ENCODE data around the gene ABCC6.
"Not testable (repeated sequence)": the region's sequence is repeated elsewhere in the genome, so short reads cannot be mapped to it uniquely, and the experiment has no call there.

The ABCC6 gene

DNA sequence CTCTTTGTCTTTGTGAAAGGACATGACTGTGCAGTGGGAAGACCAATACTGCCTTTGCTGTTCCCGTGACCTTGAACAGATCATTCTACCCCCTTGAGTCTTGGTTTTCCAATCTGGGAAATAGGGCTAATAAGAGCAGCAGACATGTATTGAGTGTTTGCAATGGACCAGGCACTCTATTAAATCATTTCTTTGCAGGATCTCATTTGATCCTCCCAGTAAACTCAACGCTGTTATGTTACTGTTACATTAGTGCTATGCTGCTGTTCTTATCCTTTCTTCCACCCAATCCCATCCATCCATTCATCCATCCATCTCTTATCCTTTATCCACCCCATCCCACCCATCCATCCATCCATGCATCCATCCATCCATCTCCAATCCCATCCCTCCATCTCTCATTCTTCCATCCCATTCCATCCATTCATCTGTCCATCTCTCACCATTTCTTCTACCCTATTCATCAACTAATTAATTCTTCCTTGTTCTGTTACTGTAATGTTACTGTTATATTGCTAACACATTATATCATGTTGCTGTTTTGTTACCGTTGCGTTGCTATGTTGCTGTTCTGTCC lies 65.1 kb downstream of the ABCC6 start:
- no peak for DNase-seq

DNA sequence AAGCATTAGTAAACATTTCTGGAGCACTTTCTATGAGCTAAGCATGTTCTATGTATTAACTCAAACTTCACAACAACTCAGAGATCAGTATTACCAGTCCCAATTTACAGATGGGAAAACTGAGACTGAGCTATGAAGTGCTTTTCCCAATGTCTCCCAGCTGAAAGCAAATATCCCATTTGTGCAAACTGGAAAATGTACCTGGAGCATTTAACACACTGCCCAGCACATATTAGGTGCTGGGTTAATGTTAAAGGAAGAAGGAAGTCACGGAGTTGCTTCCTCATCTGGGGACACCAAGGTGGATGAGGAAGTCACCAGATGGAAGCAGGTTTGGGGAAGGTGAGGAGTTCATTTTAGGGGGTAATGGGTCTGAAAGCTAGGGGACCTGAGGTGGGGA lies 66.1 kb downstream of the ABCC6 start:
- DNase-seq, result no peak

DNA sequence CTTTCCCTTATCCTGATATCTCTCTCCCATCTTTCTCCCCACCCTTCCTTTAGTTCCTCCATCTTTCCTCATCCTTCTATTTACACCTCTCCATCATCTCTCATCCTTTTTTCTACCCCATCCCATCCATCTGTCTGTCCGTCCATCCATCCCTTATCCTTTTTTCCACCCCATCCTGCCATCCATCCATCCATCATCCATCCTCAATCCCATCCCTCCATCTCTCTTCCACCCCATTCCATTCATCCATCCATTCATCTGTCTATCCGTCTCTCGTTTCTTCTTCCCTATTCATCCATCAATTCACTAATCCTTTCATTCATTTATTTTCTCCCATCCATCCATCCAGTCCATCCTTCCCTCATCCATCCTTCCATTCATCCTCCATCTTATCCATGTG lies 68.1 kb downstream of the ABCC6 start:
- no peak for DNase-seq

DNA sequence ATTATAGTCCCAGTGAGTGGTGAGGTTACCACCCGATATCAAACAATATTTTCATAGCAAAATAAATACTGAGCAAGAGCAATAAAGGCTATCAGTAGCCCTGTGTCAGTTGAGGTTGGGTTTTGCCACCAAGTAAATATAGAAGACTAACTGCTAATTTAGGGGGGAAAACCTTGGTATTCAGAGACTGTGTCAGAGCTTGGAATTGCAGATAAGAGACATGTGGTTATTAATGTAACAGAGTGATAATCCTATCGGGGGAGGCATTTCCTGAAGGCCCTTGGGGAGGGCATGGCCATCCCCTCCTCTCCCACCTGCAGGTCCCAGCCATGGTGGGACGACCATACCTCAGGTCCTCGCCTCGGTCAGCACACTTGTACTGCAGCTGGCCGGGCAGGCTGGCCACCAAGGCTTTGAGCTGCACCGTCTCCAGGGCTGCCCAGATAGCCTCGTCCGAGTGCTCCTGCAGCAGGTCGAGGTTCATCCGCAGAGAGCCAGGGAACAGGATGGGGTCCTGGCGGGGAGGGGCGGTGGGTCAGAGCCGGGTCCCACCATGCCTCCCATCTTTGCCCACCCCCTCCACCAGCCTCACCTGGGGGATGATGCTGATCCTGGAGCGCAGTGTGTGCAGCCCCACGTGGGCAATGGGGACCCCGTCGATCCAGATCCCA lies 68.9 kb downstream of the ABCC6 start:
- no peak for DNase-seq

DNA sequence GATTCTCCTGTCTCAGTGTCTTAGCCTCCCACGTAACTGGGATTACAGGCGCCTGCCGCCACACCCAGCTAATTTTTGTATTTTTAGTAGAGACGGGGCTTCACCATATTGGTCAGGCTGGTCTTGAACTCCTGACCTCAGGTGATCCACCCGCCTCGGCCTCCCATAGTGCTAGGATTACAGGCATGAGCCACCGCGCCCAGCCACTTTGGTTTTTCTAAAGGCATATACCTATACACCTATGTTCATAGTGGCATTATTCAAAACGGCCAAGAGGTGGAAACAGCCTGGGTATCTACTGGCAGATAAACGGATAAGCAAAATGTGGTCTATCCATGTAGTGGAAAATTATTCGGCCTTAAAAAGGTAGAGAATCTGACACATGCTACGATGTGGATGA lies 70.3 kb downstream of the ABCC6 start:
- DNase-seq, result not testable (repeated sequence)

DNA sequence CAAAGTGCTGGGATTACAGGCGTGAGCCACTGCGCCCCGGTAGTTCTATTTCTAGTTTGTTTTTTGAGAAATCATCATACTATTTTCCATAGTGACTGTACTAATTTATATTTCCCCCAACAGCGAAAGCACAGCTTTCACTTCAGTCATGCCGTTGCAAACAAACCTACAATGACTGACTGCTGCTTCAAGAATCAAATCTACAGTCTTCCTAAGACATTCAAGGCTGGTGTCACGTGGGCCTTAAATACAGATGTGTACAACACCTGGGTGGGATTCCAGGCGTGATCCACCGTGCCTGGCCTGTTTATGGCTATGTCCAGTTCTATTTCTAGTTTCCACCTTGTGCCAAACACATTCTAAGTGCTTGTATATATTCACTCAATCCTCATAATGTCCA lies 72.0 kb downstream of the ABCC6 start:
- DNase-seq, result no peak

DNA sequence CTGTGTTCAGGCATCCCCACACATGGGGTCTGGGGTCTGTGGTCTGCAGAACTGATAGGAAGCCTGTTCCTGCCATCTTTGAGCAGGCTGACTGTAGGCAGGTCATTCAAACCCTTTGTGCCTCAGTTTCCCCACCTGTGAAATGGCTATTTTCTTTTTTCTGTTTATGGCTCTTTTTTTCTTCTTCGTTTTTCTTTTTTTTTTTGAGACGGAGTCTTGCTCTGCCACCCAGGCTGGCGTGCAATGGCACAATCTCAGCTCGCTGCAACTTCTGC lies 72.5 kb downstream of the ABCC6 start:
- DNase-seq, result no peak

DNA sequence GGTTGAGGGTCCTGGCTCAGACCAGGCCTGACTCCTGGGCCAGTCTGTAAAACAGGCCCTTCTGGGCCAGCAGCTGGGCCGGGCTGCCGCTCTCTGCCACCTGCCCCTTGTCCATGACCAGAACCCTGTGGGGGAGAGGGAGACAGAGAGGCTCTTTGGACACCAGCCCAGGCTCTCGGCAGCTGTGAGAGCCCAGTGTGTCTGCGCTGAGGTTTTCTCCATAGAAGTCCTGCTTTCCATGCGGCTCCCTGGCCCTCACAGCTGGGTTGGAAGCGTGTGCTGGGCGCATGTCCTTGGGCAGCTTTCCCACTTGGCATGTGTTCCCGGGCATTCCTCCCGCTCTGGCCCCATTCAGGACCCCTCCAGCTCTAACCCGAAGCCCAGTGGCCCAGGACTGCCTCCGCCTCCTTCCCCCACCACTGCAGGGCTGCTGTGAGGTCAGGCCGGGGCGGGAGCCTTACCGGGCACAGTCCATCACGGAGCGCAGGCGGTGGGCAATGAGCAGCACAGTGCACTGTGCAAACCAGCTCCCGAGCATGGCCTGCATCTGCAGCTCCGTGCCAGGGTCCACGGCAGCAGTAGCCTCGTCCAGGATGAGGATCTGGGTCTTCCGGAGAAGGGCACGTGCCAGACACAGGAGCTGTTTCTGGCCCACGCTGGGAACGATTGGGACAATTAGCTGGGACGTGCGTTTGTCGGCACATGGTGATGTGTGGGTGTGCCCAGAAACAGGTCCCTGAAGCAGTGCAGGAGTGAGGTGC lies 73.0 kb downstream of the ABCC6 start:
- DNase-seq, result peak; percentile 89

DNA sequence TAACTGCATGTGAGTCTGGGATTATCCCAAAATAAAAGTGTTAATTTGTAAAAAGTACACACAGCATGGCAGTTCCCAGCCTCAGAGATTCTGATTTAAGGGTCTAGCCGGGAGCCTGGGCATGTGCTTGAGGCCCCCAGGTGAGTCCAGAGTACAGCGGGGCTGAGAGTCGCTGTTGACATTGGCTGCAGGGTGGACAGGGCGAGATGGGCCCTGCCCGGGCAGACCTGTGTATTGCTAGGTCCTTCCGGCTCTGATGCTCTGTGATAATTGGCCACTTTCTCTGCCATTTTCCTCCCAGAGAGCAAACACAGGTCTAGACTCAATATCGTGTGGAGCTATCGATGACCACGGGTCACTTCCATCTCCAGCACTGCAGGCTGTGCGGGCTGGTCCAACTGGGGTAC lies 73.6 kb downstream of the ABCC6 start:
- DNase-seq, result no peak

DNA sequence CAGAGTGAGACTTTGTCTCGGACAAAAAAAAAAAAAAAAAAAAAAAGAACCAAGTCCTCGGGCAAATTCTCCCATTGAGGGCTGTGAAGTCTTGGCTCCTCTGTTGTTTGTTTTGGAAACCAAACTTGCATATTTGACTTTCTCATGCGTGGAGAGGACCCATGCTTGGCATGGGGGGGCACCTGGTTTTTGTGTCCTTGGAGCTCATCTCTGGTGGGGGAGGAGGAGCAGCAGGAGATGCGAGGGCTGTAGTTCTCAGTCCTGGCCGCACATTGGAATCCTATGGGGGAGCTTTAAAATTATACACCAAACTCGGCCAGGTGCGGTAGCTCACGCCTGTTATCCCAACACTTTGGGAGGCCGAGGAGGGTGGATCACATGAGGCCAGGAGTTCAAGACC lies 74.5 kb downstream of the ABCC6 start:
- no peak for DNase-seq

DNA sequence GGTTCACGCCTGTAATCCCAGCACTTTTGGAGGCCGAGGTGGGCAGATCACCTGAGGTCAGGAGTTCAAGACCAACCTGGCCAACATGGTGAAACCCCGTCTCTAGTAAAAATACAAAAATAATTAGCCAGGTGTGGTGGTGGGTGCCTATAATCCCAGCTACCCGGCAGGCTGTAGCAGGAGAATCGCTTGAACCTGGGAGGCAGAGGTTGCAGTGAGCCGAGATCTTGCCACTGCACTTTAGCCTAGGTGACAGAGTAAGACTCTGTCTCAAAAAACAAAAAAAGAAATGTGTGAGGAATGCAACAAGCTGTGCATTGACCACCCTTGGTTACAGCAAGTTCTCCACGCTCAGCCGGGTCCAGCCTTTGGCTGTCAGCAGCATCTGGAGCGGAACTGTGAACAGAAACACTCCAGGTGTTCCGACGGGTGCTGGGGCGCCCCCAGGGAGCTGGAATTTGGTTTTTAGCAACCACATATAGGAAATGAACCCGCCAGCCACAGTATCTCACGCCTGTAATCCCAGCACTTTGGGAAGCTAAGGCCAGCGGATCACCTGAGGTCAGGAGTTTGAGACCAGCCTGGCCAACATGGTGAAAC lies 75.2 kb downstream of the ABCC6 start:
- not testable (repeated sequence) for DNase-seq

DNA sequence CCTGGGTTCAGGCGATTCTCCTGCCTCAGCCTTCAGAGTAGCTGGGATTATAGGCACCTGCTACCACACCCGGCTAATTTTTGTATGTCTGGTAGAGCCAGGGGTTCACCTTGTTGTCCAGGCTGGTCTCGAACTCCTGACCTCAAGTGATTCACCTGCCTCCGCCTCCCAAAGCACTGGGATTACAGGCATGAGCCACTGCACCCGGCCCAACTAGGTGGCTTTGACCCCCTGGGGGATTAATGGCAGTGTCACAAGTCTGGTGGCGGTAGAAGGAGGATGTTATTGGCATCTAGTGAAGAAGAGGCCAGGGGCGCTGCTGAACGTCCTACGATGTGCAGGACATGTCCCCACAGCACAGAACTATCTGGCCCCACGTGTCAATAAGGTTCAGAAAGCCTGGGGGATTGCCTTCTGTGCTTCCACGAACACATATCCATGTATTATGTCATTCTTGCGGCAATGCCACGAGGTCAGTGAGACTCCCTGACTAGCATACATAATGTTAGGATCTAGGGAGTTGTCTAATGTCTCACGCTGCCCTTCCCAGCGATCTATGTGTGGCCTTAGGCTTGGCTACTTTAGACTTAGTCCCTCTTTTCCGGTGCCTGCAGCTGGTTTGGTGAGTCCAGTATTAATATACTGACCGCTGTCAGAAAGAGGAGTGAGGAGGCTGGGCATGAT lies 75.8 kb downstream of the ABCC6 start:
- no peak for DNase-seq

DNA sequence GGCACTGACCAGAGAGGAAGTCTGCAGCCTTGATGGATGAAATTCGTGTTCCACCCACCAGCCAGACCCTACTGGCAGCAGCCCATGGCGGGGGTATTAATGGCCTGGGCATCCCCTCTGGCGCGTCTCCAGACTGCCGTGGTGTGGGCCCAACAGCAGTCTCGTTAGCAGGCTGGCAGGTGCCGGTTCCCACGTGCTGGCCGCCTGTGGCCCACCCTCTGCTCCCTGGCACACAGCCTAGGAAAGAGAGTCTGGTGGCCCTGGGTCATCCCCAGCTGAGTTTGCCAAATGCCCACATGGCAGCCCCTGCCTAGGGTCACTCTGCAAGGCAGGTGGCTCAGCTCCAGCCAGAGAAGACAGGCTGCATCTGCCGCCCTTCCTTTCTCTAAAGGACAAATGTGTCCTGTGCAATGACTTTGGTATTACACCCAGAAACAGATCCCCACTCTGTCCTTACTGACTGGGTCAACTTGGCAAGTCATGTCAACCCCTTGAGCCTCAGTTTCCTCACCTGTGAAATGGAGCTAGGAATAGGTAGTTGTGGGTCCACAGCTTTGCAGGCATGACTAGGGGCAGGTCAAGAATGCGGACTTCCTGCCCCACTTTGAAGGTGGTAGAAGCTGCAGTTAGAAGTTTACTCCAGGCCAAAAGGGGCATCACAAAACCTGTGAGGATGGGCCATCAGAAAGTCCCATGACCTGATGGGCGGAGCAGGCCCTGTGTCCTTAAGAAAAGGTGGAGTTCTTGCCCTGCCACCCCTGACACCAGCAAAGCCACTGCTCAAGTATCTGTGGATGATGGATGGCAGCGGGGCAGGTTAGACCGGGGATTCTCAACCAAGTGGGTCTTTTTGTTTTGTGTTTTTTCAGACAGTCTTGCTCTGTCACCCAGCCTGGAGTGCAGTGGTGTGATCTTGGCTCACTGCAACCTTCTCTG lies 76.6 kb downstream of the ABCC6 start:
- no peak for DNase-seq

DNA sequence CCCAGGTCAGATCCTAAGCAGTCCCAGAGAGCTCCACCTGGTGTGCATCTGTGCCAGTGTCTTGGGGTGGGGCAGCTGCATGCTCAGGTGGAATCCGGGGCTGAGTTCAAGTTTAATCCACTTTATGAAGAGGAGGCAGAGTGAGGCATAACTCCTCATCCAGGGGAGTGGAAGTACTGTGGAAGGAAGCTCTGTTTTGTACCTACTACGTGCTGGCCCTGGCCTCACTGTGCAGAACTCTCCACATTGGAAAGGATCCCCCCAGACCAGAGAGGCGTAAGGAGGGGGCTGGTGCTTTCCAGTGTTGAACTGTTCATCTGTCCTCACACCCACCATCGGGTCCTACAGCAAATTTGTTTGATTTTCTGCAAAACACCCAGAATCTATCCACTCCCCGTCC lies 78.0 kb downstream of the ABCC6 start:
- no peak for DNase-seq

DNA sequence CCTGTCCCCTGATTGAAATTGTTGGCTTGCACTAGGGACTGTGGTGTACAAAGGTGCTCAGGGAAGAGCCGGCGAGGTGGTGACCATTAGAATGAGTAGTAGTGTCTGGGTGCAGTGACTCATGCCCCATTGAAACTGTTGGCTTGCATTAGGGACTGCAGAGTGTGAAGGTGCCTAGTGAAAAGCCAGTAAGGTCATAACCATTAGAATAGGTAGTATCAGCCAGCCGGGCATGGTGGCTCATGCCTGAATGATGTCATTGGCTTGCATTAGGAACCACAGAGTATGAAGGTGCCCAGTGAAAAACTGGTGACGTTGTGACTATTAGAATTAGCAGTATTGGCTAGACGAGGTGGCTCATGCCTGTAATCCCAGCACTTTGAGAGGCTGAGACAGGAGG lies 78.9 kb downstream of the ABCC6 start:
- DNase-seq, result no peak

DNA sequence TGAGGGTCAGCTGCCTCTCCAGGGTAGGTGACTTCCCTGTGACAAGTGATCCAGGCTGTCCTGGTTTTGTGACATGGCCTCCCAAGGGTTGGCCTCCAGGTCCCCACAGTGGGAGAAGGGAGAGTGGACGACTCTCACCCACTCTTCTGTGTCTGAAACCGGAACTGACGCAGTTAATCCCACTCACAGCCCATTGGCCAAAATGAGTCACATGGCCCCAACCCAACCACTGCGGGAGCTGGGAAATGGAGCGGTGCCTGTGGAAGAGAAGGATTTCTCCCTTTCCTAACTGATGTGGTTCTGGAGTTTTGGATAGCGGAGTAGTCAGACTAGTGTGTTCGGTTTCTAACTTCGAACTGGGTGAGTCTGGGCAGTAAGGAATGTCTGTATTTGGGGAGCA lies 79.4 kb downstream of the ABCC6 start:
- no peak for DNase-seq

DNA sequence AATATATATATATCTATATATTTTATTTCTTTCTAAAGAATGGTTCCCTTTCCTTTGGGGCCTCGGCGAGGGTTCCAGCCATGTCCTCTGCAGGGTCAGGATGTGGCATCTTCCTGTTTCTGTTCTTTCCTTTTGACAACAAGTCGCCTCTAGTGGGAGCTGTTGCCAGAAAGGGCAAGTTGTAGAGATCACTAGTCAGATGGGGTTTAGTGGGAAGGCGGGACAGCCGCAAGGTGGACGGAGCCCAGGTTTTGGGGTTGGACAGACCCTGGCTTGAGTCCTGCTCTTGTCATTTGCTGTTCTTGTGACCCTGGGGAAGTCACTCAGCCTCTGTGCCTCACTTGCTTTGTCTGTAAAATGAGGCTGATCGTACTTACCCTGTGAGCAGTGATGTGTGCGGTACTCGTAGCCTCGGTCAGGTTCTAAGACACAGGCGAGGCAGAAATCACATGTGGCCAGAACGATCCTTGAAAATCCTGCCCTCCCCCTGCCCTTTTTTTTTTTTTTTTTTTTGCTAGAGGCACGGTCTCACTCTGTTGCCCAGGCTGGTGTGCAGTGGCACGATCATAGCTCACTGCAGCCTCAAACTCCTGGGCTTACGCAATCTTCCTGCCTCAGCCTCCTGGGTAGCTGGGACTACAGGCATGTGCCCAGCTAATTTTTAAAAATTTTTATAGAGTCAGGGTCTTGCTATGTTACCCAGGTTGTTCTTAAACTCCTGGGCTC lies 80.1 kb downstream of the ABCC6 start:
- no peak for DNase-seq

DNA sequence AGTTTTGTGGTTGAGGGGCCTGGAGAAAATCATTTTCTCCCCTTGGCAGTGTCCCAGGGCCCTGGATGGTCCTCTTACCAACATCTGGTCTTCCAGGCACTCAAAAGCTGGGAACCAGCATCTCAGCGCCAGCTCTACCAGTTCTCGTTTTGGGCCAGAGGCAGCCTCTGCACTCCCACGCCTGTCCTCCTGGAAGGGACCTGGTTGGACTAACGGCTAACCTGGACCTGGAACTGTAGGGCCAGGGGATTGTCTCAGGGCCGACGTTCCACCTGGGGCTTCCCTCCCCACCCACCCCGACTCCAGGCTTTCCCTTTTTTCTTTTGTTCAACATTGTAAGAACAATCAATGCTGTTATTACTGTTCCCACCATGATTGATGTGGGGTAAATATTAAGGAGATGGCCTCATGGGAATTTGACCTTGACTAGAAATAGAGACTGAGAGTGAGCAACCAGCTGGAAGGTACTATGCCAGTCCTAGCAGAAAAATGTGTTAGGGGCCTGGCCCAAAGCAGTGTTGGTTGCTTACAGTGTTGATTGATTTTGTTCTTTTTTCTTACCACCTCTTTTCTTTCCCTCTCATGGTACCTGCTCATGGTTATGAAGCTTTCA lies 81.4 kb downstream of the ABCC6 start:
- DNase-seq, result no peak

DNA sequence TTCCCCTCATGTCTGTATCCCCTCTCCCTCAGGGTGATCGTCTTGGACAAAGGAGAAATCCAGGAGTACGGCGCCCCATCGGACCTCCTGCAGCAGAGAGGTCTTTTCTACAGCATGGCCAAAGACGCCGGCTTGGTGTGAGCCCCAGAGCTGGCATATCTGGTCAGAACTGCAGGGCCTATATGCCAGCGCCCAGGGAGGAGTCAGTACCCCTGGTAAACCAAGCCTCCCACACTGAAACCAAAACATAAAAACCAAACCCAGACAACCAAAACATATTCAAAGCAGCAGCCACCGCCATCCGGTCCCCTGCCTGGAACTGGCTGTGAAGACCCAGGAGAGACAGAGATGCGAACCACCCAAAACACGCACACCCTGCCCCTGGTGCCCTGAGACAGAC lies 82.2 kb downstream of the ABCC6 start:
- no peak for DNase-seq

DNA sequence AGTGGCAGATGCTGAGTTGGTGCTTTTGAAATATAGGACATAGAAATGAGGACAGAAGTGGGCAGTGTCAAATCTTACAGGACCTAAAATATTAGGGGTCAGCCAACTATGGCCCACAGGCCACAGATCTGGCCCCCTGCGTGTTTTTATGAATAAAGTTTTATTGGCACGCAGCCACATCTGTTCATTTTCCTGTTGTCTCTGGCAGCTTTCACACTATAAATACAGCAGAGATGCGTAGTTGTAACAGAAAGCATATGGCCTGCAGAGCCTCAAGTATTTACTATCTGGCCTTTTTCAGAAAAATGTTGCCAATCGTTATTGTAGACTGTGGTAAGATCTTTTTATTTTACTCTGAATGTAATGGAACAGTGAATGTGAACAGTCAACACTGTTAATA lies 82.8 kb downstream of the ABCC6 start:
- no peak for DNase-seq

DNA sequence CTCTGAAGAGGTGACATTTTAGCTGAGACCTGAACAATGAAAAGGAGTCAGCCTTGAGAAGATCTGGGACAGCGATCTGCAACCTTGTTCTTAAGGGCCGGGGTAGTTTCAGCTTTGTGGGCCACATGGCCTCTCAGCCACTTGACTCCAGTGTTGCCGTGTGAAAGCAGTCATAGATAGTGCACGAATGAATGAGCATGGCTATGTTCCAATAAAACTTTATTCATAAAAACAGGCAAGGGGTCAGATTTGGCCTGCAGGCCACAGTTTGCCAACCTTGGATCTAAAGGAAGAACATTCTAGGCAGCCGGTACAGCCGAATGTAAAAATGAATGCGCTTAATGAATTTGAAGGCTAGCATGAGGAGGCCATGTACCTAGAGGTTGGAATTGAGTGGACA lies 83.5 kb downstream of the ABCC6 start:
- no peak for DNase-seq

Measured in left hindlimb (tissue), 1 donor.